A549 (cell line): ENCODE measurements around the gene CCDC157. TPM values are rescaled to one million over a fixed set of nuclear protein-coding genes. Genes with fewer than 3 reads are reported as not detected.
A peak's percentile ranks its signal among the peaks of the same experiment; 100 is the strongest.

Experiments used
- ATAC-seq, 2 experiments: fragments of 200-7000 bp in 1 of 2; fragments of >200 bp in 1 of 2; cut with Nextera tagmentation in 1 of 2; cut with Tn5 transposase in 1 of 2; 3 replicates each; pipeline versions ENCODE4 v1.8.0 to v1.9.1; 2018 to 2020; ENCODE audit warnings: mild to moderate bottlenecking in 1 of 2, moderate library complexity in 1 of 2
- CTCF ChIA-PET: fragments of 300-600 bp; sonication (Branson Sonifier 250); formaldehyde crosslinking; extraction: SDS; loops from one replicate; lab custom pipeline; 2021; ENCODE audit warnings: antibody characterized with exemption, inconsistent platforms; lab: Yijun Ruan, JAX
- POLR2A ChIA-PET: fragments of 350-600 bp; formaldehyde crosslinking; extraction: SDS; loops from one replicate; lab custom pipeline; 2021; ENCODE audit warnings: antibody characterized with exemption, inconsistent platforms; lab: Yijun Ruan, JAX
- DNase-seq, 2 experiments: peaks; one replicate each; pipeline versions ENCODE4 v3.0.0 to v3.0.0-alpha.2; 2011 to 2016; ENCODE audit warnings: low read depth in 1 of 2, low spot score in 1 of 2
- FAIRE-seq: peaks from 2 replicates; lab custom pipeline; 2011; peaks lifted over from hg19 to GRCh38; lab: Jason Lieb, UNC
- H3K27ac ChIP-seq, 2 experiments: fragments of >200 bp; sonication (Bioruptor Twin); formaldehyde crosslinking; 3 replicates each; pipeline ENCODE4 v1.5.1; 2016 to 2017
- H3K4me1 ChIP-seq: fragments of >200 bp; sonication (Bioruptor Twin); formaldehyde crosslinking; 3 replicates; pipeline ENCODE4 v1.6.1; 2016
- H3K4me2 ChIP-seq: fragments of >200 bp; sonication (Bioruptor Twin); formaldehyde crosslinking; 3 replicates; pipeline ENCODE4 v1.6.1; 2016
- H3K4me3 ChIP-seq: fragments of >200 bp; sonication (Bioruptor Twin); formaldehyde crosslinking; 3 replicates; pipeline ENCODE4 v1.5.1; 2016
- H3K9me3 ChIP-seq: fragments of >200 bp; sonication (Bioruptor Twin); formaldehyde crosslinking; 3 replicates; pipeline ENCODE4 v1.6.1; 2016
- BHLHE40 ChIP-seq: IDR thresholded peaks from 2 replicates; pipeline ENCODE4 v1.6.1; 2012; ENCODE audit warnings: low read depth, low read length, inconsistent platforms
- CHD4 ChIP-seq: fragments of 200-600 bp; sonication (generic); IDR thresholded peaks from 2 replicates; pipeline ENCODE4 v1.6.1; 2016; ENCODE audit warnings: antibody characterized with exemption, mild to moderate bottlenecking, borderline replicate concordance
- EHF ChIP-seq: fragments of 250-450 bp; sonication (Bioruptor Pico); IDR thresholded peaks from 2 replicates; pipeline ENCODE4 v1.5.0; 2020; ENCODE audit warnings: mild to moderate bottlenecking
- EP300 ChIP-seq, 2 experiments: fragments of >200 bp; sonication (Bioruptor Twin); formaldehyde crosslinking; IDR thresholded peaks; 2 replicates in 1 of 2; 3 replicates in 1 of 2; pipeline ENCODE4 v1.6.1; 2016 to 2017
- ESRRA ChIP-seq: fragments of 150-350 bp; IDR thresholded peaks from 2 replicates; pipeline ENCODE4 v1.6.1; 2014; ENCODE audit warnings: mild to moderate bottlenecking, low read length, borderline replicate concordance
- FOSB ChIP-seq: fragments of 250-450 bp; sonication (Bioruptor Pico); IDR thresholded peaks from 2 replicates; pipeline ENCODE4 v1.5.0; 2020; ENCODE audit warnings: mild to moderate bottlenecking, moderate library complexity
- FOSL2 ChIP-seq, 2 experiments: fragments of 450-650 bp in 1 of 2; fragments of >200 bp in 1 of 2; sonication (Bioruptor Twin) in 1 of 2; formaldehyde crosslinking; IDR thresholded peaks; 2 replicates each; pipeline versions ENCODE4 v1.5.0 to v1.6.1; 2016 to 2020; ENCODE audit warnings: mild to moderate bottlenecking in 1 of 2, moderate library complexity in 1 of 2
- FOXS1 ChIP-seq: fragments of 250-450 bp; sonication (Bioruptor Pico); IDR thresholded peaks from 2 replicates; pipeline ENCODE4 v1.5.0; 2020; ENCODE audit warnings: mild to moderate bottlenecking, moderate library complexity
- GATA3 ChIP-seq: IDR thresholded peaks from 2 replicates; pipeline ENCODE4 v1.6.1; 2012; ENCODE audit warnings: borderline replicate concordance
- JUN ChIP-seq, 2 experiments: fragments of >200 bp; sonication (Bioruptor Twin); formaldehyde crosslinking; IDR thresholded peaks; 2 replicates in 1 of 2; 3 replicates in 1 of 2; pipeline ENCODE4 v1.6.1; 2016 to 2017
- JUNB ChIP-seq: fragments of >200 bp; sonication (Bioruptor Twin); formaldehyde crosslinking; IDR thresholded peaks from 2 replicates; pipeline ENCODE4 v1.6.1; 2016
- KDM5A ChIP-seq: fragments of 200-600 bp; sonication (generic); IDR thresholded peaks from 2 replicates; pipeline ENCODE4 v1.6.1; 2016; ENCODE audit warnings: antibody characterized with exemption, mild to moderate bottlenecking
- MAFK ChIP-seq: fragments of 450-650 bp; IDR thresholded peaks from 2 replicates; pipeline ENCODE4 v1.6.1; 2014; ENCODE audit not compliant: partially characterized antibody
- MAZ ChIP-seq: fragments of 150-350 bp; IDR thresholded peaks from 2 replicates; pipeline ENCODE4 v1.6.1; 2014; ENCODE audit warnings: antibody characterized with exemption, low read depth, low read length, borderline replicate concordance
- POLR2A ChIP-seq: IDR thresholded peaks from 2 replicates; pipeline ENCODE4 v1.6.1; 2012; ENCODE audit warnings: mild to moderate bottlenecking, low read length
- RCOR1 ChIP-seq: fragments of 150-350 bp; IDR thresholded peaks from 2 replicates; pipeline ENCODE4 v1.6.1; 2014; ENCODE audit warnings: antibody characterized with exemption, low read length, low read depth
- RFX5 ChIP-seq: fragments of 450-650 bp; IDR thresholded peaks from 2 replicates; pipeline ENCODE4 v1.7.1; 2014; ENCODE audit warnings: antibody characterized with exemption, mild to moderate bottlenecking, moderate library complexity
- SMC3 ChIP-seq: fragments of >200 bp; sonication (Bioruptor Twin); formaldehyde crosslinking; IDR thresholded peaks from 3 replicates; pipeline ENCODE4 v1.6.1; 2018; ENCODE audit warnings: inconsistent platforms
- TFCP2L1 ChIP-seq: fragments of 250-450 bp; sonication (Bioruptor Pico); IDR thresholded peaks from 2 replicates; pipeline ENCODE4 v1.5.0; 2021; ENCODE audit warnings: mild to moderate bottlenecking
- TP53 ChIP-seq: fragments of 250-450 bp; sonication (Bioruptor Pico); IDR thresholded peaks from 2 replicates; pipeline ENCODE4 v1.5.0; 2021; ENCODE audit warnings: mild to moderate bottlenecking, moderate library complexity
- USF2 ChIP-seq: fragments of 450-650 bp; IDR thresholded peaks from 2 replicates; pipeline ENCODE4 v1.6.1; 2014; ENCODE audit warnings: antibody characterized with exemption
- ZFP36 ChIP-seq: fragments of 450-650 bp; IDR thresholded peaks from 2 replicates; pipeline ENCODE4 v1.6.1; 2014; ENCODE audit warnings: borderline replicate concordance; ENCODE audit not compliant: partially characterized antibody
- ZNF302 ChIP-seq: fragments of 250-450 bp; sonication (Bioruptor Pico); IDR thresholded peaks from 2 replicates; pipeline ENCODE4 v1.9.0; 2021; ENCODE audit warnings: inconsistent platforms, mild to moderate bottlenecking, moderate library complexity
- WGBS: methylation state at CpG from one replicate; pipeline ENCODE4 v1.1.6; 2017; ENCODE audit errors: missing lambda C conversion rate; 5-methylcytosine and 5-hydroxymethylcytosine counted together
- polyA plus RNA-seq, 4 experiments: library from polyadenylated mRNA; depleted of rRNA in 3 of 4; stranded (reverse); fragments of >200 nt; fragmentation: RNase III in 1 of 4; extraction: RNeasy Plus Mini Kit Qiagen cat#74134 plus additional on column Dnase treatment in 1 of 4; gene quantifications; 2 replicates in 3 of 4; 3 replicates in 1 of 4; pipeline ENCODE4 v1.2.3, GENCODE V29; 2011 to 2017

Gene CCDC157
- polyA plus RNA-seq, 2 of the 4 experiments (the other 2 are of a cell fraction), result 1.4 to 2.5 TPM

- 89% methylated on average over 4 of the region's 4 CpGs for WGBS
- TF ChIP-seq EHF (CRISPR knock-in tag), result no peak
- TF ChIP-seq MAZ, result no peak
- TF ChIP-seq JUN (IDR thresholded peaks at IDR 0.05), result no peak
- TF ChIP-seq ESRRA, result no peak
- TF ChIP-seq POLR2A, result no peak
- no peak for TF ChIP-seq ZFP36
- no peak for TF ChIP-seq JUNB
- TF ChIP-seq KDM5A, result no peak
- TF ChIP-seq FOXS1, result no peak
- TF ChIP-seq SMC3, result no peak
- TF ChIP-seq USF2, result no peak
- no peak for TF ChIP-seq GATA3
- no peak for TF ChIP-seq FOSB (CRISPR knock-in tag)
- no peak for TF ChIP-seq BHLHE40
- TF ChIP-seq TFCP2L1, result no peak
- TF ChIP-seq RCOR1, result no peak
- TF ChIP-seq ZNF302 (CRISPR knock-in tag), result no peak
- TF ChIP-seq RFX5, result no peak
- no peak for TF ChIP-seq CHD4
- Histone ChIP-seq H3K9me3 (no peaks in the 10 kb centered on the region), H3K4me1 (peaks cover 29% of the 10 kb centered on the region), H3K27ac (peak overlapping the region in 1 of 2 experiments; percentile 38; a peak in 1 of 6 replicates), H3K4me2 (no peak overlapping the region), H3K4me3 (no peak overlapping the region)
- ATAC-seq, result no peak
- no peak for DNase-seq
- FAIRE-seq, result no peak
- ChIA-PET POLR2A (no interaction called here), CTCF (interaction anchor here (0.6 to 1.1 kb wide), 3 partner anchors 13 to 127 kb away, joined by 3 read pairs; no protein-coding TSS in a partner anchor)
Observed at GRCh38 chr22:30414525-30415047, 57.8 kb downstream of the CCDC157 start.

- H3K4me2 ChIP-seq, result peak overlapping the region; percentile 37; the same call in 2 of the 3 replicates
- no peaks in the 10 kb centered on the region for H3K9me3 ChIP-seq
- WGBS, result no CpG with 5 or more reads among the region's 2 CpGs
- ChIA-PET CTCF (no interaction called here), POLR2A (no interaction called here)
- no peak overlapping the region for H3K4me3 ChIP-seq
- ATAC-seq, result peak in 1 of 2 experiments; percentile 48; a peak in 2 of 6 replicates
- peak in 1 of 2 experiments; percentile 46 for DNase-seq
- no peak for FAIRE-seq
- H3K27ac ChIP-seq, result peak overlapping the region; percentile 30 to 65; a peak in 5 of 6 replicates
- TF ChIP-seq TP53 (CRISPR knock-in tag), result no peak
- peaks cover 47% of the 10 kb centered on the region for H3K4me1 ChIP-seq
Observed at GRCh38 chr22:30416403-30416802, 59.6 kb downstream of the CCDC157 start.

GRCh38 chr22:30416837-30417236, 60.0 kb downstream of the CCDC157 start:
- CTCF ChIA-PET, result no interaction called here
- Histone ChIP-seq H3K4me2 (peak overlapping the region; percentile 37; the same call in 2 of the 3 replicates), H3K4me1 (peaks cover 52% of the 10 kb centered on the region), H3K27ac (peak overlapping the region; percentile 30 to 65; a peak in 5 of 6 replicates), H3K9me3 (no peaks in the 10 kb centered on the region), H3K4me3 (no peak overlapping the region)
- no peak for DNase-seq
- POLR2A ChIA-PET, result no interaction called here
- TF ChIP-seq MAFK (peak; percentile 85), TFCP2L1 (no peak)
- FAIRE-seq, result no peak
- 86% methylated on average over 1 of the region's 1 CpG for WGBS
- no peak for ATAC-seq

- CTCF ChIA-PET, result interaction anchor here (1.1 to 1.8 kb wide), 2 partner anchors 7 to 13 kb away, joined by 3 to 5 read pairs; no protein-coding TSS in a partner anchor
- H3K4me3 ChIP-seq, result no peak overlapping the region
- peak overlapping the region; percentile 97 for H3K27ac ChIP-seq
- WGBS, result 38% methylated on average over 6 of the region's 6 CpGs
- peak overlapping the region; percentile 87 for H3K4me2 ChIP-seq
- DNase-seq (peak in 1 of 2 experiments; percentile 61), ATAC-seq (no peak), FAIRE-seq (no peak)
- no peaks in the 10 kb centered on the region for H3K9me3 ChIP-seq
- TF ChIP-seq EP300 (IDR thresholded peaks at IDR 0.05) (no peak), FOSL2 (IDR thresholded peaks at IDR 0.05) (no peak), FOSL2 (CRISPR knock-in tag; IDR thresholded peaks at IDR 0.05) (0 out of 2 replicates have a peak, but pooled peaks have one; percentile 10)
- H3K4me1 ChIP-seq, result peaks cover 69% of the 10 kb centered on the region
- POLR2A ChIA-PET, result no interaction called here
Observed at GRCh38 chr22:30420347-30421125, 63.7 kb downstream of the CCDC157 start.
